C4-2B (cell line): Measurements from ENCODE around the gene ADORA3.

Source experiments
- ZFX ChIP-seq: fragments of 450-650 bp; IDR thresholded peaks from 2 replicates; pipeline ENCODE4 v1.6.1; 2017
- TF ChIP-seq, protein P1 (sequence below): fragments of 450-650 bp; conservative IDR thresholded peaks from 2 replicates; pipeline ENCODE4 v1.5.1; 2017; ENCODE audit warnings: mild to moderate bottlenecking

DNA sequence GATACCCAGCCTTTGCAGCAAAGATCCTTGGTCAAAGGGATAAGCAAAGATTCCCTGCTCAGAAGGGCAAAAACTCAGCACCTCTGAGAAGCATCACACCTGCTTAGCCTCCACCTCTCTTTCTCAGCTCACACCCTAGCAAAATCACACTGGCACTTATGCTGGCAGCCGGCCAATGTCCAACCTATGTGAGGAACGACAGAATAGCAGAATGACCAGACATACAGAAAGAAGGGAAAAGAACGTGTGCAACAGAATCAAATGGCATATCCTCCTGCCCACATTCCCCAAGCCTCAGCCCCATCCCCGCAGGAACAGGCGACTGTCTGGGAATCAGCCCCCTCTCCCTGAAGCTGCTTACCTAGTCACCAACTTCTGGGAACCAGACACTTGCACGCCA lies 664 bp upstream of the ADORA3 start:
- TF ChIP-seq, protein P1, sequence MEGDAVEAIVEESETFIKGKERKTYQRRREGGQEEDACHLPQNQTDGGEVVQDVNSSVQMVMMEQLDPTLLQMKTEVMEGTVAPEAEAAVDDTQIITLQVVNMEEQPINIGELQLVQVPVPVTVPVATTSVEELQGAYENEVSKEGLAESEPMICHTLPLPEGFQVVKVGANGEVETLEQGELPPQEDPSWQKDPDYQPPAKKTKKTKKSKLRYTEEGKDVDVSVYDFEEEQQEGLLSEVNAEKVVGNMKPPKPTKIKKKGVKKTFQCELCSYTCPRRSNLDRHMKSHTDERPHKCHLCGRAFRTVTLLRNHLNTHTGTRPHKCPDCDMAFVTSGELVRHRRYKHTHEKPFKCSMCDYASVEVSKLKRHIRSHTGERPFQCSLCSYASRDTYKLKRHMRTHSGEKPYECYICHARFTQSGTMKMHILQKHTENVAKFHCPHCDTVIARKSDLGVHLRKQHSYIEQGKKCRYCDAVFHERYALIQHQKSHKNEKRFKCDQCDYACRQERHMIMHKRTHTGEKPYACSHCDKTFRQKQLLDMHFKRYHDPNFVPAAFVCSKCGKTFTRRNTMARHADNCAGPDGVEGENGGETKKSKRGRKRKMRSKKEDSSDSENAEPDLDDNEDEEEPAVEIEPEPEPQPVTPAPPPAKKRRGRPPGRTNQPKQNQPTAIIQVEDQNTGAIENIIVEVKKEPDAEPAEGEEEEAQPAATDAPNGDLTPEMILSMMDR: no peak
- TF ChIP-seq ZFX: no peak
